HUES48 (cell line): ENCODE measurements around the gene JAML.

Experiments used
- H3K27ac ChIP-seq: one replicate; pipeline ENCODE4 v1.7.0; 2013; ENCODE audit warnings: low read depth, low read length, inconsistent platforms
- H3K27me3 ChIP-seq: 2 replicates; pipeline ENCODE4 v1.6.1; 2013; ENCODE audit warnings: mild to moderate bottlenecking, low read length; ENCODE audit not compliant: control insufficient read depth, insufficient read depth
- H3K36me3 ChIP-seq: 2 replicates; pipeline ENCODE4 v1.6.1; 2013; ENCODE audit warnings: low read length; ENCODE audit not compliant: control insufficient read depth, insufficient read depth
- H3K4me1 ChIP-seq: 2 replicates; pipeline ENCODE4 v1.6.1; 2013; ENCODE audit warnings: mild to moderate bottlenecking, low read length; ENCODE audit not compliant: control insufficient read depth, insufficient read depth
- H3K4me3 ChIP-seq: 2 replicates; pipeline ENCODE4 v1.5.1; 2013; ENCODE audit warnings: mild to moderate bottlenecking, low read depth, low read length
- H3K9ac ChIP-seq: 2 replicates; pipeline ENCODE4 v1.6.1; 2013; ENCODE audit warnings: mild to moderate bottlenecking, low read depth, low read length, moderate library complexity
- H3K9me3 ChIP-seq: 2 replicates; pipeline ENCODE4 v1.6.1; 2013; ENCODE audit warnings: low read length; ENCODE audit not compliant: control insufficient read depth, insufficient read depth

The JAML gene

GRCh38 chr11:118224511-118225188, at the start of gene JAML:
Gene JAML (minus strand): TSS chr11:118225011. CDS start chr11:118214866, 10,145 bp downstream.
- Histone ChIP-seq H3K27me3 (no peaks in the 10 kb centered on the region), H3K4me1 (no peaks in the 10 kb centered on the region), H3K27ac (no peak within 1 kb of the TSS), H3K9me3 (no peaks in the 10 kb centered on the region), H3K9ac (no peak within 1 kb of the TSS), H3K36me3 (no peaks in the 10 kb centered on the region), H3K4me3 (no peak within 1 kb of the TSS)

GRCh38 chr11:118274186-118274585, 49.4 kb upstream of the JAML start:
- Histone ChIP-seq H3K9me3 (no peaks in the 10 kb centered on the region), H3K9ac (no peak overlapping the region), H3K4me3 (no peak overlapping the region), H3K36me3 (no peaks in the 10 kb centered on the region), H3K27me3 (peaks cover 6% of the 10 kb centered on the region), H3K27ac (no peak overlapping the region), H3K4me1 (no peaks in the 10 kb centered on the region)

GRCh38 chr11:118272001-118272400, 47.2 kb upstream of the JAML start:
- Histone ChIP-seq H3K4me1 (no peaks in the 10 kb centered on the region), H3K9me3 (no peaks in the 10 kb centered on the region), H3K9ac (no peak overlapping the region), H3K36me3 (no peaks in the 10 kb centered on the region), H3K27me3 (peaks cover 13% of the 10 kb centered on the region), H3K4me3 (no peak overlapping the region), H3K27ac (no peak overlapping the region)

GRCh38 chr11:118267486-118267885, 42.7 kb upstream of the JAML start:
- Histone ChIP-seq H3K27ac (no peak overlapping the region), H3K4me3 (no peak overlapping the region), H3K36me3 (no peaks in the 10 kb centered on the region), H3K9me3 (no peaks in the 10 kb centered on the region), H3K9ac (no peak overlapping the region), H3K27me3 (peaks cover 57% of the 10 kb centered on the region), H3K4me1 (peaks cover 22% of the 10 kb centered on the region)

GRCh38 chr11:118265954-118266353, 41.1 kb upstream of the JAML start:
- peaks cover 22% of the 10 kb centered on the region for H3K4me1 ChIP-seq
- no peak overlapping the region for H3K4me3 ChIP-seq
- no peaks in the 10 kb centered on the region for H3K36me3 ChIP-seq
- H3K27ac ChIP-seq, result no peak overlapping the region
- no peaks in the 10 kb centered on the region for H3K9me3 ChIP-seq
- H3K27me3 ChIP-seq, result peaks cover 66% of the 10 kb centered on the region
- no peak overlapping the region for H3K9ac ChIP-seq

- Histone ChIP-seq H3K27me3 (peaks cover 66% of the 10 kb centered on the region), H3K9ac (peak overlapping the region; percentile 43; the same call in 1 of the 2 replicates), H3K4me3 (peak overlapping the region; percentile 56), H3K9me3 (no peaks in the 10 kb centered on the region), H3K27ac (peak overlapping the region; percentile 60), H3K36me3 (no peaks in the 10 kb centered on the region), H3K4me1 (peaks cover 22% of the 10 kb centered on the region)
Observed at GRCh38 chr11:118264569-118265465, 40.0 kb upstream of the JAML start.

- peaks cover 62% of the 10 kb centered on the region for H3K27me3 ChIP-seq
- H3K27ac ChIP-seq, result peak within 1 kb of the TSS; percentile 60
- H3K9ac ChIP-seq, result peak within 1 kb of the TSS; percentile 43; the same call in 1 of the 2 replicates
Observed at GRCh38 chr11:118263695-118264568, 39.1 kb upstream of the JAML start, which contains the start of gene MPZL2. Gene MPZL2 (minus strand): TSS chr11:118264297. CDS start chr11:118264153, 144 bp downstream.

GRCh38 chr11:118263112-118263511, 38.3 kb upstream of the JAML start:
- Histone ChIP-seq H3K4me3 (no peak overlapping the region), H3K27me3 (peaks cover 62% of the 10 kb centered on the region), H3K9me3 (no peaks in the 10 kb centered on the region), H3K4me1 (peaks cover 22% of the 10 kb centered on the region), H3K27ac (no peak overlapping the region), H3K9ac (no peak overlapping the region), H3K36me3 (no peaks in the 10 kb centered on the region)

More at GRCh38 chr11:118263695-118264568, 39.1 kb upstream of the JAML start, which contains the start of gene MPZL2:
- Histone ChIP-seq H3K36me3 (no peaks in the 10 kb centered on the region), H3K9me3 (no peaks in the 10 kb centered on the region), H3K4me1 (peaks cover 22% of the 10 kb centered on the region), H3K4me3 (peak within 1 kb of the TSS; percentile 56)

GRCh38 chr11:118260353-118260752, 35.5 kb upstream of the JAML start:
- no peak overlapping the region for H3K27ac ChIP-seq
- peaks cover 40% of the 10 kb centered on the region for H3K27me3 ChIP-seq
- H3K9me3 ChIP-seq, result no peaks in the 10 kb centered on the region
- H3K4me1 ChIP-seq, result peaks cover 19% of the 10 kb centered on the region
- H3K4me3 ChIP-seq, result no peak overlapping the region
- no peaks in the 10 kb centered on the region for H3K36me3 ChIP-seq
- H3K9ac ChIP-seq, result no peak overlapping the region

GRCh38 chr11:118259138-118259537, 34.3 kb upstream of the JAML start:
- no peak overlapping the region for H3K9ac ChIP-seq
- H3K4me1 ChIP-seq, result peaks cover 7% of the 10 kb centered on the region
- no peak overlapping the region for H3K27ac ChIP-seq
- H3K4me3 ChIP-seq, result no peak overlapping the region
- H3K9me3 ChIP-seq, result no peaks in the 10 kb centered on the region
- H3K27me3 ChIP-seq, result peaks cover 35% of the 10 kb centered on the region
- no peaks in the 10 kb centered on the region for H3K36me3 ChIP-seq
